ENCODE results near the gene PDLIM3. TPM values are rescaled to one million over a fixed set of nuclear protein-coding genes. Genes with fewer than 3 reads are reported as not detected.
A peak's percentile ranks its signal among the peaks of the same experiment; 100 is the strongest.

The PDLIM3 gene
- total and polyA plus RNA-seq, 2 of the 4 experiments (the other 2 are of a cell fraction): 6.4 to 11.7 TPM

GRCh38 chr4:185532795-185533324 lies 2.4 kb downstream of the PDLIM3 start:
- ChIA-PET CTCF (no interaction called here), POLR2A (ENCODE audit: unreplicated experiment) (no interaction called here)
- intact Hi-C loops (cut with micrococcal nuclease) (no loop called here), in situ Hi-C loops (cut with MboI; ENCODE audit: low sequenced_read_pairs) (no loop called here), dilution Hi-C loops (cut with HindIII; ENCODE audit: low sequenced_read_pairs, unreplicated experiment) (no loop called here)
- peaks cover 2% of the 10 kb centered on the region; the same call in 1 of the 2 replicates for H3K4me1 ChIP-seq (ENCODE audit: control insufficient read depth, insufficient read depth, low read length)
- H3K23ac ChIP-seq (ENCODE audit: low read depth, low read length): no peak overlapping the region
- no peak overlapping the region for H3K27ac ChIP-seq (ENCODE audit: insufficient read depth, low read length)
- H2BK5ac ChIP-seq (ENCODE audit: low read depth, low read length, poor library complexity, severe bottlenecking): no peak overlapping the region
- no peak overlapping the region for H4K8ac ChIP-seq (ENCODE audit: low read depth in 2 of 2, low read length in 2 of 2)
- no peak overlapping the region for H3K4me3 ChIP-seq (ENCODE audit: insufficient read depth, low read depth, low read length)
- H3K9me1 ChIP-seq (ENCODE audit: insufficient read depth, low read length): peaks cover 4% of the 10 kb centered on the region
- no peaks in the 10 kb centered on the region for H4K20me1 ChIP-seq (ENCODE audit: insufficient read depth, low read length)
- peaks cover 2% of the 10 kb centered on the region; the same call in 1 of the 2 replicates for H3K27me3 ChIP-seq (ENCODE audit: control insufficient read depth, insufficient read depth, low read length)
- BruUV-seq (replicated peaks): no TSS peak
- H2BK20ac ChIP-seq (ENCODE audit: low read depth, low read length): no peak overlapping the region
- no peak overlapping the region for H3K56ac ChIP-seq (ENCODE audit: extremely low read depth, insufficient read depth, low read length)
- no peak overlapping the region for H3K14ac ChIP-seq (replicated peaks; ENCODE audit: low read depth, low read length)
- DNase-seq (no peak), ATAC-seq (ENCODE audit: low read depth) (no peak)
- no peak overlapping the region for H2AFZ ChIP-seq (replicated peaks; ENCODE audit: low read length, poor library complexity)
- no peak overlapping the region for H3K18ac ChIP-seq (ENCODE audit: low read depth, low read length)
- H3K36me3 ChIP-seq (ENCODE audit: control insufficient read depth, insufficient read depth, low read length): no peaks in the 10 kb centered on the region
- no peak overlapping the region for H4K5ac ChIP-seq (ENCODE audit: low read depth, low read length)
- H3K4ac ChIP-seq (ENCODE audit: low read depth, low read length): no peak overlapping the region
- H3K9me3 ChIP-seq (ENCODE audit: control insufficient read depth, insufficient read depth, low read length): no peaks in the 10 kb centered on the region
- 100% methylated on average over 2 of the region's 6 CpGs; no CpG with 5 or more reads in 1 of the 2 experiments for WGBS, 2 experiments (ENCODE audit: extremely low coverage in 2 of 2, insufficient read length in 1 of 2)
- no peak overlapping the region for H2BK120ac ChIP-seq (ENCODE audit: low read depth, low read length)
- TF ChIP-seq POLR2A (IDR thresholded peaks at IDR 0.05; ENCODE audit: low read depth, low read length): no peak
- TF ChIP-seq CHD1 (IDR thresholded peaks at IDR 0.05; ENCODE audit: low read depth, low read length): no peak
- TF ChIP-seq NFE2L2 (IDR thresholded peaks at IDR 0.05; ENCODE audit: low read depth, low read length): no peak
- no peak for TF ChIP-seq RAD21 (IDR thresholded peaks at IDR 0.05; ENCODE audit: low read length)
- no peak for TF ChIP-seq MAFK (IDR thresholded peaks at IDR 0.05; ENCODE audit: low read depth, low read length)
- H2AK5ac ChIP-seq (ENCODE audit: low read depth, low read length): no peak overlapping the region
- no peak overlapping the region for H2BK15ac ChIP-seq (ENCODE audit: low read depth, low read length)
- H3K79me1 ChIP-seq (ENCODE audit: low read depth in 1 of 2, low read length in 2 of 2): peaks cover 4% of the 10 kb centered on the region in 2 experiments; a peak in 3 of 4 replicates
- peak overlapping the region; percentile 47 for H2AK9ac ChIP-seq (replicated peaks; ENCODE audit: low read depth, low read length, poor library complexity)
- H3K4me2 ChIP-seq (ENCODE audit: low read depth, low read length): no peak overlapping the region
- H3K9ac ChIP-seq (ENCODE audit: low read depth, low read length): no peak overlapping the region
- no peak overlapping the region for H4K91ac ChIP-seq (ENCODE audit: insufficient read depth, low read depth, low read length)

All from IMR-90 (cell line).